IPS-15b (cell line): ENCODE results near the gene ARHGAP31.

Source experiments
- H3K27me3 ChIP-seq: one replicate; pipeline ENCODE4 v1.6.1; 2013; ENCODE audit warnings: low read length; ENCODE audit not compliant: control insufficient read depth, insufficient read depth
- H3K36me3 ChIP-seq: one replicate; pipeline ENCODE4 v1.6.1; 2013; ENCODE audit warnings: low read length; ENCODE audit not compliant: control insufficient read depth, insufficient read depth
- H3K4me1 ChIP-seq: one replicate; pipeline ENCODE4 v1.6.1; 2013; ENCODE audit warnings: mild to moderate bottlenecking, low read length; ENCODE audit not compliant: control insufficient read depth, insufficient read depth
- H3K4me3 ChIP-seq: one replicate; pipeline ENCODE4 v1.5.1; 2013; ENCODE audit warnings: low read depth, low read length
- H3K9ac ChIP-seq: one replicate; pipeline ENCODE4 v1.6.1; 2013; ENCODE audit warnings: low read depth, mild to moderate bottlenecking, low read length
- H3K9me3 ChIP-seq: one replicate; pipeline ENCODE4 v1.6.1; 2013; ENCODE audit warnings: mild to moderate bottlenecking, low read length; ENCODE audit not compliant: control insufficient read depth, insufficient read depth

Gene ARHGAP31

DNA sequence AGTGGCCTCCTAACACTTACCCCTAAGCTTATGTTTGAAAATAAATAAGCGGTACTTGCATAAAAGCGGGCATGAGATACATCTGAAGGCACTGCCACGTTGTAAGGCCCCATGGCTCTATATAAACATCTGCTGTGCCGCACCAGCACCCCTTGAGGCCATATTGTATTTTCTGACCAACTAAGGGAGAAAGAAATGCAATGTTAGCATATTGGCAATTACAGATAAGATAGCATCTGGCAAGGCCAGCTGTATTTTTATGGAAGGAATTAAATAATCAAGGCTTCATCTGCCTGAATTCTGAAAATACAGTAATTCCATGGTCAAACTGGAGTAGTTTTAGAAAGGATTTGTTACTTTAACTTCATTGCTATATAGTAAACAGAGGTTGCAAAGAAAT, 140.5 kb downstream of the ARHGAP31 start:
- no peaks in the 10 kb centered on the region for H3K27me3 ChIP-seq
- no peaks in the 10 kb centered on the region for H3K9me3 ChIP-seq
- H3K9ac ChIP-seq: no peak overlapping the region
- peaks cover 42% of the 10 kb centered on the region for H3K36me3 ChIP-seq
- H3K4me3 ChIP-seq: no peak overlapping the region
- no peaks in the 10 kb centered on the region for H3K4me1 ChIP-seq

DNA sequence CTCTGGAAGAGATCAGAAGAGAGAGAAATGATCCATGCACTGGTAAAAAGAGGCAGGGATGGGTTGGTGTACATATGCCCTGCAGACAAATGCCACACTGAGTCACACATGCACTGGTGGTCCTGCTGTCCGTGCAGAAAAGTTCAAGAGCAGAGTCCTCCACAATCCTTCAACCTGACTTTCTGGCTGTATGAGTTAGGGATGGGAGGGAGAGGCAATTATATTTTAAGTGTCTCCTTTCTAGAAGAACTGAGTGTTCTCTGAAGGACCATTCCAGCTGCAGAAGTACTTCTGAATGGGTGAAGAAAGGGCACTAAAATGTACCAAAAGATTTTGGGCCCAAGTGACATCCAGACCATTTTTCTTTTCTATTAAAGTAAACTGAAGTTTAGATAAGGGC, 142.8 kb downstream of the ARHGAP31 start:
- H3K27me3 ChIP-seq: no peaks in the 10 kb centered on the region
- no peaks in the 10 kb centered on the region for H3K9me3 ChIP-seq
- H3K36me3 ChIP-seq: peaks cover 26% of the 10 kb centered on the region
- H3K9ac ChIP-seq: no peak overlapping the region
- no peak overlapping the region for H3K4me3 ChIP-seq
- H3K4me1 ChIP-seq: no peaks in the 10 kb centered on the region

- no peaks in the 10 kb centered on the region for H3K27me3 ChIP-seq
- no peaks in the 10 kb centered on the region for H3K9me3 ChIP-seq
- no peak overlapping the region for H3K4me3 ChIP-seq
- H3K9ac ChIP-seq: no peak overlapping the region
- peaks cover 26% of the 10 kb centered on the region for H3K36me3 ChIP-seq
- no peaks in the 10 kb centered on the region for H3K4me1 ChIP-seq
Measured at GRCh38 chr3:119437691-119438258, 143.6 kb downstream of the ARHGAP31 start.

GRCh38 chr3:119443179-119443578, 149.0 kb downstream of the ARHGAP31 start:
- H3K36me3 ChIP-seq: peaks cover 12% of the 10 kb centered on the region
- no peak overlapping the region for H3K9ac ChIP-seq
- no peaks in the 10 kb centered on the region for H3K4me1 ChIP-seq
- no peaks in the 10 kb centered on the region for H3K27me3 ChIP-seq
- H3K4me3 ChIP-seq: no peak overlapping the region
- H3K9me3 ChIP-seq: no peaks in the 10 kb centered on the region

GRCh38 chr3:119444590-119444989, 150.4 kb downstream of the ARHGAP31 start:
- no peak overlapping the region for H3K4me3 ChIP-seq
- peaks cover 12% of the 10 kb centered on the region for H3K36me3 ChIP-seq
- no peaks in the 10 kb centered on the region for H3K9me3 ChIP-seq
- no peaks in the 10 kb centered on the region for H3K4me1 ChIP-seq
- no peak overlapping the region for H3K9ac ChIP-seq
- H3K27me3 ChIP-seq: no peaks in the 10 kb centered on the region

GRCh38 chr3:119453822-119454221, 159.6 kb downstream of the ARHGAP31 start:
- Histone ChIP-seq H3K9ac (no peak overlapping the region), H3K4me1 (no peaks in the 10 kb centered on the region), H3K4me3 (no peak overlapping the region), H3K9me3 (no peaks in the 10 kb centered on the region), H3K36me3 (peaks cover 38% of the 10 kb centered on the region), H3K27me3 (no peaks in the 10 kb centered on the region)

DNA sequence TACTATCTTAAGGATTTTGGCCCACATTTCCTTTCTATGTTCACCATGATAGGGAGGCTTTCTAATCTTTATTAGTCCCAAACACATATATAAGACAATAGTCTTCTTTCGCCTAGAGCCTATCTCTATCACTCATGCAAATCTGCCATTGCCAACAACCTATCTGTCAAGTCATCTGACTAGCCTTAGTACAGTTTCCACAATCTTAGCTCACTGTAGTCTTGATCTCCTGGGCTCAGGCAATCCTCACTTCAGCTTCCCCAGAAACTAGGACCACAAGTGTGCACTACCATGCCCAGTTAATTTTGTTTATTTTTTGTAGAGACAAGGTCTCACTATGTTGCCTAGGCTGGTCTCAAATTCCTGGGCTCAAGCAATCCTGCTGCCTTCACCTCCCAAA, 162.3 kb downstream of the ARHGAP31 start:
- Histone ChIP-seq H3K27me3 (no peaks in the 10 kb centered on the region), H3K4me1 (no peaks in the 10 kb centered on the region), H3K4me3 (no peak overlapping the region), H3K9me3 (no peaks in the 10 kb centered on the region), H3K9ac (no peak overlapping the region), H3K36me3 (peaks cover 31% of the 10 kb centered on the region)

GRCh38 chr3:119457246-119457645, 163.1 kb downstream of the ARHGAP31 start:
- Histone ChIP-seq H3K9me3 (no peaks in the 10 kb centered on the region), H3K27me3 (no peaks in the 10 kb centered on the region), H3K36me3 (peaks cover 34% of the 10 kb centered on the region), H3K4me3 (no peak overlapping the region), H3K4me1 (peaks cover 4% of the 10 kb centered on the region), H3K9ac (no peak overlapping the region)

DNA sequence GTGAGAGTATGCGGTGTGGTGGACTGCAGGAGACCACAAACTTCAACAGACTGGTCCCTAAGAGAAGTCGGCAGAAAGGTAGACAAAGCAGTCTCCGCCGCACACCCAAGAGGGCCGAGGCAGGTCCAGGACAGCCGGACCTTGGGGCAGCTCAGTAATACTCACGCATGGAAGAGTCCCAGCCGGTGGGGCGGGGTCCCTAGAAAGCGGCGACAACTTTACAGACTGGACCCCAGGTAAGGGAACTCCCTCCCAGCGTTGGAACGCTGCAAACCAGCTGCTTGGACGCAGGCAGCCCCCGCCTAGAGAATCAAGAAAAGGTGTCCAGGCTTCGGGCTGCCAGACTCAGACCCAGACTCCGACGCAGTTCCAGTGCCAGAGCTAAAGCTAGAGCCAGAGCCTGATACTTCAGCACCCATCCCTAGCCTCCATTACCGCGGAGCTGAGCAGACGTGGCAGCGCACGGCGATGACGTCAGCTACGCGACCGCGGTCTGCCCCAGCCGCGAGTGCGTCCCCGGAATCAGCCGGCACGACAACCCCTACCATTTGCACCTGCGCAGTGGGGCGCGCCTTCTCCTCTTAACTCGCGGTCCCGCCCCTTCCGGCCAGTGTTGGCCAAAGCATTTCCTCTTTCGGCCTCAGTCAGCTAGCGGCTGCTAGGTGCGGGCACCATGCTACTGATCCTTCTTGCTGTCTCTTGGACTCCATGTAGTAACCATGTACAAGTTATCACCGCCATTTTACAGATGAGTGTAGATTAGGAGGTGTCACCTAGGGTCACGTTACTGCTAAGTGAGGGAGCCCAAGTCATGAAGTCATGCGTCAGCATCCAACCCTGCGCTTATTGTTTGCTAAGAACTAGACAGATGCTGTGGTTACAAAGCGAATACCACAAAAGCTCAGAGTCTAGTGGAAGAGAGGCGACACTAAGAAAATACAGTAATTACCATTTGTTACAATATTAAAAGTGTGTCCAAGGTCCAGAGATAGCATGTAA, 169.3 kb downstream of the ARHGAP31 start, which contains the start of gene TMEM39A:
Gene TMEM39A, minus strand, starts transcription at position 445 of the 999 bp plus-strand sequence. CDS start 1,541 bp downstream, outside the sequence.
- Histone ChIP-seq H3K9me3 (no peaks in the 10 kb centered on the region), H3K27me3 (no peaks in the 10 kb centered on the region), H3K36me3 (peaks cover 4% of the 10 kb centered on the region), H3K4me3 (peak within 1 kb of the TSS; percentile 97), H3K4me1 (peaks cover 12% of the 10 kb centered on the region), H3K9ac (peak within 1 kb of the TSS; percentile 99)

DNA sequence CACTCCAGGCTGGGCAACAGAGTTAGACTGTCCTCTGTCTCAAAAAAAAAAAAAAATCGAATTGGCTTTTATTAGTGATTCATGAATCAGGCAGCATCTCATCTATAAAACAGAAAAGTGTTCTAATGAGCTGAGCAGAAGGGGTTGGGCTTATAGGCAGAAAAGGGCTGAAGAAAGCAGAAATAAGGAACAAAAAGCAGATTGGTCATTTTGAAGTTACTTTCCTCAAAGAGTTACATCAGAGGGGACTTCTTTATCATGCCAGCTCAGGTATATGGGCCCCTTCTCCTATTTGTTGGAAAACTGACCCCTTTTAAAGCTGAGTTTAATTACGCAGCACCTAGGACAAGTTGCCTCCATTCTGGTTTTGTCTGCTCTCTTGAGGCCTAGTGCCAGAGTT, 173.9 kb downstream of the ARHGAP31 start:
- Histone ChIP-seq H3K36me3 (no peaks in the 10 kb centered on the region), H3K9me3 (no peaks in the 10 kb centered on the region), H3K9ac (peak overlapping the region; percentile 74), H3K4me3 (peak overlapping the region; percentile 73), H3K27me3 (no peaks in the 10 kb centered on the region), H3K4me1 (peaks cover 8% of the 10 kb centered on the region)

DNA sequence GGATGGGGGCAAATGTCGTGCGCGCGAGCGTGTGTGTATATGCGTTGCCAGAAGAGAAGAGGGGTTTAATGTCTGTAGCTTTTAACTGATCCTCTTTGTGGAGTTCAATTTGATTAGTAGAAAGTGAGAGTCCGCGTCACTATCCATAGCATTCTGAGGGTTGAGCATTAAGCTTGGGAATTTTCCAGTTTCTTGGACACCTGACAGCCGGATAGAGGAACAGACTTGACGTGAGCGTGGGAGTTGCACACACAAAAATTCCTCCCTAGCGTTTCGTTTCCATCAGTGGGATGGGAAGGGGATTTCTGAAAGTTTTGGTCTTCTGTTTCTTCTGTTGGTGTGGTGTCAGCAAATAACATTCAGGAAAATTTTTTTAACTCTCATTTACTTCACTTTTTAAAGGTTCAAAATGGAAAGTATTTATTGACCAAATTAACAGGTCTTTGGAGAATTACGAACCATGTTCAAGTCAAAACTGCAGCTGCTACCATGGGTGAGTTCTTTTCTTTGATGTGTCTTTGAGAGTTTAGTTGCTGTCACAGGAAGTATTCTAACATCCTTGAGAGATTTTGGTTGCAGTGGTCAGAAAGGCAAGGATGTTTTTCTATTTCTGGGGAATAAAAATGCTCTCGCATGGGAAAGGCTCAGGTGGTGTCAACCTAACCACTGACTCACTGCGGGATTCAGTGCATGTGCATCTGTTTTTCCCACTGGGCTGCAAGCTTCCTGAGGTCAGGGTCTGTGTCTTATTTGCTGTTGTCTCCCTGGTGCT, 175.4 kb downstream of the ARHGAP31 start:
- H3K36me3 ChIP-seq: no peaks in the 10 kb centered on the region
- H3K4me3 ChIP-seq: peak overlapping the region; percentile 73
- no peaks in the 10 kb centered on the region for H3K27me3 ChIP-seq
- peaks cover 6% of the 10 kb centered on the region for H3K4me1 ChIP-seq
- no peaks in the 10 kb centered on the region for H3K9me3 ChIP-seq
- H3K9ac ChIP-seq: peak overlapping the region; percentile 74
